HG03097 (cell line): ENCODE measurements around the gene PLEKHH3.
"Not testable (repeated sequence)": the region's sequence is repeated elsewhere in the genome, so short reads cannot be mapped to it uniquely, and the experiment has no call there.

Experiments
- ATAC-seq: cut with Tn5 transposase; IDR thresholded peaks from one replicate; pipeline ENCODE4 v1.9.1; 2021; ENCODE audit not compliant: unreplicated experiment, low FRiP score

The PLEKHH3 gene

DNA sequence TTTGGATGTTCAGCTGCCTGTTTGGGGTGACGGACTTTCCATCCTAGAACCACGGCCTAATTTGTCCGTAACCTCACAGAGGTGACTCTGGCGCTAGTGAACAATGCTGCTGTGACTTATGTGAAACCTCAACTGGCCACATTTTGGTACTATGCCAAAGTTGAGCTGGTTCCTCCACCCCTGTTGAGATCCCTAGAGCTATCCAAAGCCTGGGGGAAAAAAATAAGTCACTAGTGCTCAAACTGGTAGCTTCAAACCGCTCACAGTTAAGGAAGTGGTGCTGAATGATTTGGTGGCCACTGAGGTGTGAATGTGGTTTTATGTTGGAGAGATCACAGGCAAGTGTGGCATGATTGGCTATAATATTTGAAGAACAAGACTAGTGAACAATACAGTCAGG, 29.0 kb downstream of the PLEKHH3 start:
- ATAC-seq, result no peak

DNA sequence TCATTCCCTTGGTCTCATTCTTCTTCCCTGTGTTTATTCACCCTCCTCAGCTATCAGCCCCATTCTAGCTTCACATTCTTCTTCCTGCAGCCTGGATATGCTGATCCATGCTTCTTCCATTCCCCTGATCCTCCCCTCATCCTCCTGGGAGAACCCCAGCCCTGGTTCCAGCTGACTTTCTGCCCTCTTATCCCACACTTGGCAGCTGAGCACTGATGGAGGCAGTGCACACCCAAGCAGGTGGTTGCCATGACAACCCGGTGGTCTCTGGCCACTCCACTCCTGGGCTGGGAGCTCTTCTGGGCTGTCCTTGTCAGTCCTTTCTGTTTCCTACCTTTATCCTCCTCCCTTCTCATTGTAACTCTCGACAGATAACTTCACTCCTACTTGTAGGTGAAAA, 34.5 kb downstream of the PLEKHH3 start:
- ATAC-seq, result no peak

DNA sequence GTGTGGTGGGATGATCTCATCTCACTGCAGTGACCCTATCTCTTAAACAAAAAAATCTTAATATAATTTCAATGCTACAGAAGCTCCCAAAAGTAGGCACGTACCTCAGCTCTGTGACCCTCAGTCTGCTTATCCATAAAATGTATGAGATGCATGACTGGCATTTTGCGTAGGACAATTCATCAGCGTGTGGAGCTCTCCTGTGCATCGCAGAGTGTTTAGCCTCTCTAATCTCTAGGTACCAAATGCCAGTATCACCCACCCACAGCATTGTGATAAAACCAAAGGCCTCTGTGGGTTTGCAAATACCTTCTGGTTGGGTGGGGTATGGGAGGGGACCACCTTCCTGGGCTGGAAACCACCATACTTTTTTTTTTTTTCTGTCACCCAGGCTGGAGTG, 36.7 kb downstream of the PLEKHH3 start:
- ATAC-seq, result no peak

DNA sequence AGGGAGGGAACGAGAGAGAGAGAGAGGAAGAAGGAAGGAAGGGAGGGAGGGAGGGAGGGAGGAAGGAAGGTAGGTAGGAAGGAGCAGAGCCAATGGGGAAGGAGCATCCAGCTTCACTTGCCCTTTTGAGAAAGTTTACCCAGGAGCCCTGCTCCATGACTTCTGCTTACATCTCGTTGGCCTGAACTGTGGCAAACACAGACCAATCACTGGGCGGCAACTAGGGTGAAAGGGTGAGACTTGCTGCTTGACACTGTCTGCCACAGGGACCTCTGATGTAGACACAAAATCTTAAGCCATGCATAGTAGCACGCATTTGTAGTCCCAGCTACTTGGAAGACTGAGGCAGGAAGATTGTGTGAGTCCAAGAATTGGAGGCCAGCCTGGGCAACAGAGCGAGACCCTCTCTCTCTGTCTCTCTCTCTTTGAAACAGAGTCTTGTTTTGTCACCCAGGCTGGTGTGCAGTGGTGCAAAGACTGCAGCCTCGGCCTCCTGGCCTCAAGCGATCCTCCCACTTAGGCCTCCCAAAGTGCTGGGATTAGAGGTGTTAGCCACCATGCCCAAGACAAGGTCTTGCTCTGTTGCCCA, 37.2 kb downstream of the PLEKHH3 start:
- ATAC-seq, result no peak

GRCh38 chr17:42632949-42633444, 43.8 kb downstream of the PLEKHH3 start:
- ATAC-seq, result no peak

DNA sequence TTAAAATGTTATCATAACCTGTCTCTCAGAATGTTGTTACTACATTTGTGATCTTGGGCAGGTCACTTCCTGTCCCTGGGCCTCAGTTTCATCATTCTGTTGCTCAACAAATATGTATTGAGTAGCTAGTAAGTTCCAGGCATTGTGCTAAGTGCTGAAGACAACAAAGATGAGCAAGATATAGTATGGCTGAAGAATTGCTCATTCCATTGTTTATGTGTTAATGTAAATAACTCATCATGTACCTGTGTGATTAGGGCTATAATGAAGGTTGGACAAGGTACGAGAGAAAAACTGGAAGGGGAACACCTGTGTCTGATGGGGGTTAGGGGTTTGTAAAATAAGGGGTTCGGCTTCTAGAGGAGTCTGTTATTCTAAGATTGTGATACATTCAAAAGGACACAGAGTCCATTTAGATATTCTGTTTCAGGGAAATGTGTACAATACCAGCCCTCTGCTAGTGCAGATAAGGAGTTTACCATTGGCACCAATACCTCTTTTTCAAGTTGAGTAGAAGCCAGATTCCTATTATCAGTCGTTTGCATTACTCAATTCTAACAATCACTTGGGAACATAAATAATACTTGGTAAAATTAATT, 47.3 kb downstream of the PLEKHH3 start:
- ATAC-seq, result no peak

DNA sequence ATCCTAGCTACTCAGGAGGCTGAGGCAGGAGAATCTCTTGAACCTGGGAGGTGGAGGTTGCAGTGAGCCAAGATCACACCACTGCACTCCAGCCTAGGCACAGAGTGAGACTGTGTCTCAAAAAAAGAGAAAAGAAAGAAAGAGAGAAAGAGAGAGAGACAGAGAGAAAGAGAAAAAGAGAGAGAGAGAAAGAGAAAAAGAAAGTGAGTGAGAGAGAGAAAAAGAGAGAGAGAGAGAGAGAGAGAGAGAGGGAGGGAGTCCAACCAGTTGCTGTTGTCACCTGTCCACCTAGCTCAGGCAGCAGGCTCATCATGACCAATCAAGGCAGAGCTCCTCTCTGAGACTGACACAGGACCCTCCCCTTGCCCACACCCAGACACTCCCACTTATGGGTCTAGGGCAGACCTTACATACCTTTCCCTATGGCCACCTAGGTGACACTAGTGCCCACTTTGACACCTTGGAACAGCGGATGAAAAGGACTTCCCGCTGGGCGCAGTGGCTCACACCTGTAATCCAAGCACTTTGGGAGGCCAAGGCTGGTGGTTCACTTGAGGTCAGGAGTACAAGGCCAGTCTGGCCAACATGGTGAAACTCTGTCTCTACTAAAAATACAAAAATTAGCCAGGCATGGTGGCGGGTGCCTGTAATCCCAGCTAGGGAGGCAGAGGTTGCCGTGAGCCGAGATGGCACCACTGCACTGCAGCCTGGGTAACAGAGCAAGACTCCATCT, 49.6 kb downstream of the PLEKHH3 start:
- ATAC-seq, result not testable (repeated sequence)

DNA sequence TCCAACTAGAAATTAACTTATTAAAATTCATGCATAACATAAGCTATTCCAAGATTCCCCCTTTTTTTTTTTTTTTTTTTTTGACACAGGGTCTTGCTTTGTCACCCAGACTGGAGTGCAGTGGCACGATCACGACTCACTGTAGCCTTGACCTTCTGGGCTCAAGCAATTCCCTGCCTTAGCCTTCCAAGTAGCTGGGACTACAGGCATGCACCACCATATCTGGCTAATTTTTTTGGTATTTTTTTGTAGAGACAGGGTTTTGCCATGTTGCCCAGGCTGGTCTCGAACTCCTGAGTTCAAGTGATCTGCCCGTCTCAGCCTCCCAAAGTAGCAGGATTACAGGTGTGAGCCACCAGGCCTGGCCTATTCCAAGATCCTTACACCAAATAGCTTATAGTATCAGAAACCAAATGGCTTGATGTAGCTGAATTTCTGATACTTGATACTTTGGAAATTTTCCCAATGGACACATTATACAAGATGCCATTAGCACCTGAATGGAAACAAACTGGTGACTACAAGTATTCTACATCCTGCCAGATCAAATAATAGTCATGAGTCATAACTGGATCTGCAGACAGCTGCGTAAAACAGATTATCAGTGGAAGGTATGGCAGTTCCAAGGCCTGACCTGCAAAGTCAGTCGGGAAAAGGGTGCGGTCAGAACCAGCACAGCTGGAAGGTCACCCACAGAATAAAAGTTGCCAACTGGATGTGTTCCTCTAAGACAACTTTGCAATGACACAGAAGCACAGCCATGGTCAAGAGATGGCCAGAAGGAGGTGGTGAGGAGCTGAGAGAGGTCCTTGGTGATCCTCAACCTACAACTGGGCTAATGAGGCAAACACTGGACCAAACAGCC, 52.8 kb downstream of the PLEKHH3 start:
- no peak for ATAC-seq

DNA sequence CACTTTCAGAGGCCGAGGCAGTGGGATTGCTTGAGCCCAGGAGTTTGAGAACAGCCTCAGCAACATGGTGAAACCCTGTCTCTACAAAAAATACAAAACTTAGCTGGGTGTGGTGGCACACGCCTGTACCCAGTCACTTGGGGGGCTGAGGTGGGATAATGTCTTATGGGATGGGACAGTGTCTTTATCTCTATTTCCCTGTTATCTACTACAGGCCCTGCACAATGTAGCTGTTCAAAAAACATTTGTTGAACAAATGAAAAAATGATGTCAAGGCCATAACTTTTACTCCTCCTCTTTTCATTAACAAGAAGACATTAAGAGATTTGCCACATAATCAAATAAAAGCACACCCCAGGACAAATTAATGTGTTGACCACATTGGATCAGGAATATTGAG, 53.5 kb downstream of the PLEKHH3 start:
- no peak for ATAC-seq

DNA sequence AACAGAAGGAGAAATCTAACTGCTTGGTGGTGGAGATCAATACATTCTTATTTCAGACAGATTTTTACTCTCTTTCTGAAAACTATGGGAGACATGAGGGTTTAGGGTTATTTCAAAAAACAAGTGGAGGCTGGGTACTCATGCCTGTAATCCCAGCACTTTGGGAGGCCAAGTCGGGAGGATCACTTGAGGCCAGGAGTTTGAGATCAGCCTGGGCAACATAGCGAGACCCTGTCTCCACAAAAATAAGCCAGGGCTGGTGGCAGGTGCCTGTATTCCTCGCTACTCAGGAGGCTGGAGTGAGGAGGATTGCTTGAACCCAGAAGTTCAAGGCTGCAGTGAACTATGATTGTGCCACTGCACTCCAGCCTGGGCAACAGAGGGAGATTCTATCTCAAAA, 54.8 kb downstream of the PLEKHH3 start:
- ATAC-seq, result not testable (repeated sequence)

DNA sequence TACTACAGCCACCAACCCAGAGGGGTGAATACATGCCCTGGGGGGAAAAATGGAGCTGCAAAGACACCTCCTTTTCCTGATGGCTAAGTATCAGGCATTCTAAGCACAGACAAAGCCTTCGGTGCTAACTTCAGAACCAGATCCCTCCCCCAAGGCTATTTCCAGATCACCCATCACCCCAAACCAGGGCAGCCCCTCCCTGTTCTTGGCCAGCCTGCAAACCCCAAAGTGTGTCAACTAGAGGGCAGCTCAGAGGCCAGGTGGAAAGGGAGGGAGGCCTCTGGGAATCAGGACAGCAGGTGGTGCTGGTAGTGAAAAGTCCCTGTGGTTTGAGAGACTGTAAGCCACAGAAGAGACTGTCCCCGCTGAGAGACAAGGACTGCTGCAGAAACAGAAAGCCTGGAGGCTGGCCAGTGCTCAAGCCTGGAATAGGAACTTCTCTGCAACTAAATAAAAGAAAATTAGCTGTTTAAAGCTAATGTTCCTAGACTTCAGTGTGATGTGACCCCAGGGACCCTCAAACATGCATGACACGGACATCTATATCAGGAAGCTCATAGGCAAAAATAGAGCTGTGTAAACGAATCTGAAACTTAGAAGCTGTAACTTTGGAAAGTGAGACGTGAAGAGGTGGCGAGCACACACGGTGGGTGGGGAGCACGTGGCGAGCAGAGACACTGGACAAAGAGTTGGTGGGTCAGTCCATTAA, 58.2 kb downstream of the PLEKHH3 start:
- peak; percentile 74 for ATAC-seq

GRCh38 chr17:42617956-42618431, 58.8 kb downstream of the PLEKHH3 start:
- ATAC-seq, result peak; percentile 16
